Astrocyte of the spinal cord (primary cell): ENCODE measurements around the gene SYT7.

Source experiments
- DNase-seq: peaks from one replicate; pipeline ENCODE4 v3.0.0; 2011; ENCODE audit warnings: low read depth, low spot score
- H3K4me3 ChIP-seq: 2 replicates; pipeline ENCODE4 v1.5.1; 2011; ENCODE audit warnings: low read depth, mild to moderate bottlenecking, low read length, moderate library complexity
- CTCF ChIP-seq: IDR thresholded peaks from 2 replicates; pipeline ENCODE4 v1.5.1; 2012; ENCODE audit warnings: low read depth, mild to moderate bottlenecking, low read length, inconsistent platforms
- in situ Hi-C: cut with HindIII; loops from 2 replicates; pipeline ENCODE4 v1.10.0; 2017; ENCODE audit warnings: low sequenced_read_pairs

The SYT7 gene

GRCh38 chr11:61515686-61516085 is 65.2 kb downstream of the SYT7 start:
- no peak overlapping the region for H3K4me3 ChIP-seq
- in situ Hi-C loops = no loop called here
- DNase-seq = no peak
- TF ChIP-seq CTCF = no peak

GRCh38 chr11:61514050-61514917 is 66.6 kb downstream of the SYT7 start:
- in situ Hi-C loops = no loop called here
- no peak overlapping the region for H3K4me3 ChIP-seq
- no peak for TF ChIP-seq CTCF
- DNase-seq = no peak

GRCh38 chr11:61513143-61513765 is 67.6 kb downstream of the SYT7 start:
- H3K4me3 ChIP-seq = no peak overlapping the region
- in situ Hi-C loops = no loop called here
- TF ChIP-seq CTCF = no peak
- no peak for DNase-seq

- TF ChIP-seq CTCF = no peak
- no peak for DNase-seq
- no peak overlapping the region for H3K4me3 ChIP-seq
- in situ Hi-C loops = no loop called here
These were observed 68.4 kb downstream of the SYT7 start for GRCh38 chr11:61512435-61512834.

- no peak for DNase-seq
- in situ Hi-C loops = no loop called here
- no peak overlapping the region for H3K4me3 ChIP-seq
- TF ChIP-seq CTCF = no peak
These were observed 69.5 kb downstream of the SYT7 start for GRCh38 chr11:61511383-61511782.

GRCh38 chr11:61510974-61511373 is 69.9 kb downstream of the SYT7 start:
- no peak overlapping the region for H3K4me3 ChIP-seq
- TF ChIP-seq CTCF = no peak
- in situ Hi-C loops = no loop called here
- no peak for DNase-seq
